Measurements from ENCODE around the gene MGST2.

The MGST2 gene

GRCh38 chr4:139718833-139719232, 53.2 kb downstream of the MGST2 start:
- H3K4me3 ChIP-seq (ENCODE audit: low read depth in 1 of 5, low read length in 5 of 5), result no peak overlapping the region
- no peak overlapping the region for H3K27ac ChIP-seq (ENCODE audit: low read depth, low read length)
- peaks cover 0 to 10% (median 3%) of the 10 kb centered on the region in 5 donors for H3K4me1 ChIP-seq (ENCODE audit: control insufficient read depth in 5 of 5, insufficient read depth in 5 of 5, low read length in 5 of 5)
- no peaks in the 10 kb centered on the region for H3K9me3 ChIP-seq (ENCODE audit: control insufficient read depth in 5 of 5, low read length in 5 of 5)
- no peaks in the 10 kb centered on the region for H3K27me3 ChIP-seq (ENCODE audit: control insufficient read depth in 5 of 5, insufficient read depth in 4 of 5, low read length in 5 of 5)
- no peak overlapping the region for H3K9ac ChIP-seq (ENCODE audit: low read length in 5 of 5)
- peaks cover under 1 to 34% (median 24%) of the 10 kb centered on the region in 5 donors for H3K36me3 ChIP-seq (ENCODE audit: control insufficient read depth in 5 of 5, insufficient read depth in 5 of 5, low read length in 5 of 5)

GRCh38 chr4:139719381-139720101, 53.9 kb downstream of the MGST2 start:
- no peak overlapping the region for H3K9ac ChIP-seq (ENCODE audit: low read length in 5 of 5)
- peaks cover 3 to 37% (median 24%) of the 10 kb centered on the region in 5 donors for H3K36me3 ChIP-seq (ENCODE audit: control insufficient read depth in 5 of 5, insufficient read depth in 5 of 5, low read length in 5 of 5)
- no peak overlapping the region for H3K4me3 ChIP-seq (ENCODE audit: low read depth in 1 of 5, low read length in 5 of 5)
- no peaks in the 10 kb centered on the region for H3K27me3 ChIP-seq (ENCODE audit: control insufficient read depth in 5 of 5, insufficient read depth in 4 of 5, low read length in 5 of 5)
- H3K9me3 ChIP-seq (ENCODE audit: control insufficient read depth in 5 of 5, low read length in 5 of 5), result no peaks in the 10 kb centered on the region
- H3K4me1 ChIP-seq (ENCODE audit: control insufficient read depth in 5 of 5, insufficient read depth in 5 of 5, low read length in 5 of 5), result peaks cover 0 to 10% (median 3%) of the 10 kb centered on the region in 5 donors
- no peak overlapping the region for H3K27ac ChIP-seq (ENCODE audit: low read depth, low read length)

GRCh38 chr4:139720806-139721205, 55.2 kb downstream of the MGST2 start:
- H3K4me3 ChIP-seq (ENCODE audit: low read depth in 1 of 5, low read length in 5 of 5), result peak overlapping the region in 2 of 5 donors; percentile 13 to 16
- H3K36me3 ChIP-seq (ENCODE audit: control insufficient read depth in 5 of 5, insufficient read depth in 5 of 5, low read length in 5 of 5), result peaks cover 3 to 47% (median 31%) of the 10 kb centered on the region in 5 donors
- peaks cover 0 to 6% (median under 1%) of the 10 kb centered on the region in 5 donors for H3K4me1 ChIP-seq (ENCODE audit: control insufficient read depth in 5 of 5, insufficient read depth in 5 of 5, low read length in 5 of 5)
- peak overlapping the region; percentile 69 for H3K27ac ChIP-seq (ENCODE audit: low read depth, low read length)
- no peaks in the 10 kb centered on the region for H3K27me3 ChIP-seq (ENCODE audit: control insufficient read depth in 5 of 5, insufficient read depth in 4 of 5, low read length in 5 of 5)
- no peak overlapping the region for H3K9ac ChIP-seq (ENCODE audit: low read length in 5 of 5)
- no peaks in the 10 kb centered on the region for H3K9me3 ChIP-seq (ENCODE audit: control insufficient read depth in 5 of 5, low read length in 5 of 5)

GRCh38 chr4:139721789-139722188, 56.2 kb downstream of the MGST2 start:
- Histone ChIP-seq H3K27ac (ENCODE audit: low read depth, low read length) (no peak overlapping the region), H3K9ac (ENCODE audit: low read length in 5 of 5) (no peak overlapping the region), H3K36me3 (ENCODE audit: control insufficient read depth in 5 of 5, insufficient read depth in 5 of 5, low read length in 5 of 5) (peaks cover 3 to 48% (median 36%) of the 10 kb centered on the region in 5 donors), H3K4me3 (ENCODE audit: low read depth in 1 of 5, low read length in 5 of 5) (no peak overlapping the region), H3K27me3 (ENCODE audit: control insufficient read depth in 5 of 5, insufficient read depth in 4 of 5, low read length in 5 of 5) (no peaks in the 10 kb centered on the region), H3K4me1 (ENCODE audit: control insufficient read depth in 5 of 5, insufficient read depth in 5 of 5, low read length in 5 of 5) (peaks cover 0 to 4% (median 0%) of the 10 kb centered on the region in 5 donors), H3K9me3 (ENCODE audit: control insufficient read depth in 5 of 5, low read length in 5 of 5) (no peaks in the 10 kb centered on the region)

- H3K27me3 ChIP-seq (ENCODE audit: control insufficient read depth in 5 of 5, insufficient read depth in 4 of 5, low read length in 5 of 5), result no peaks in the 10 kb centered on the region
- H3K27ac ChIP-seq (ENCODE audit: low read depth, low read length), result no peak overlapping the region
- H3K36me3 ChIP-seq (ENCODE audit: control insufficient read depth in 5 of 5, insufficient read depth in 5 of 5, low read length in 5 of 5), result peaks cover 3 to 28% (median 16%) of the 10 kb centered on the region in 5 donors
- H3K4me1 ChIP-seq (ENCODE audit: control insufficient read depth in 5 of 5, insufficient read depth in 5 of 5, low read length in 5 of 5), result peaks cover 0 to 8% (median 4%) of the 10 kb centered on the region in 5 donors
- H3K4me3 ChIP-seq (ENCODE audit: low read depth in 1 of 5, low read length in 5 of 5), result no peak overlapping the region
- no peak overlapping the region for H3K9ac ChIP-seq (ENCODE audit: low read length in 5 of 5)
- H3K9me3 ChIP-seq (ENCODE audit: control insufficient read depth in 5 of 5, low read length in 5 of 5), result no peaks in the 10 kb centered on the region
Measured at GRCh38 chr4:139725236-139725635, 59.6 kb downstream of the MGST2 start.

GRCh38 chr4:139726615-139727014, 61.0 kb downstream of the MGST2 start:
- Histone ChIP-seq H3K27me3 (ENCODE audit: control insufficient read depth in 5 of 5, insufficient read depth in 4 of 5, low read length in 5 of 5) (no peaks in the 10 kb centered on the region), H3K9ac (ENCODE audit: low read length in 5 of 5) (no peak overlapping the region), H3K9me3 (ENCODE audit: control insufficient read depth in 5 of 5, low read length in 5 of 5) (no peaks in the 10 kb centered on the region), H3K4me3 (ENCODE audit: low read depth in 1 of 5, low read length in 5 of 5) (no peak overlapping the region), H3K27ac (ENCODE audit: low read depth, low read length) (no peak overlapping the region), H3K36me3 (ENCODE audit: control insufficient read depth in 5 of 5, insufficient read depth in 5 of 5, low read length in 5 of 5) (peaks cover 3 to 33% (median 16%) of the 10 kb centered on the region in 5 donors), H3K4me1 (ENCODE audit: control insufficient read depth in 5 of 5, insufficient read depth in 5 of 5, low read length in 5 of 5) (peaks cover 0 to 8% (median 0%) of the 10 kb centered on the region in 5 donors)

GRCh38 chr4:139728146-139728545, 62.5 kb downstream of the MGST2 start:
- Histone ChIP-seq H3K9me3 (ENCODE audit: control insufficient read depth in 5 of 5, low read length in 5 of 5) (no peaks in the 10 kb centered on the region), H3K4me1 (ENCODE audit: control insufficient read depth in 5 of 5, insufficient read depth in 5 of 5, low read length in 5 of 5) (peaks cover 0 to 8% (median 3%) of the 10 kb centered on the region in 5 donors), H3K4me3 (ENCODE audit: low read depth in 1 of 5, low read length in 5 of 5) (no peak overlapping the region), H3K36me3 (ENCODE audit: control insufficient read depth in 5 of 5, insufficient read depth in 5 of 5, low read length in 5 of 5) (peaks cover 3 to 33% (median 16%) of the 10 kb centered on the region in 5 donors), H3K9ac (ENCODE audit: low read length in 5 of 5) (no peak overlapping the region), H3K27ac (ENCODE audit: low read depth, low read length) (no peak overlapping the region), H3K27me3 (ENCODE audit: control insufficient read depth in 5 of 5, insufficient read depth in 4 of 5, low read length in 5 of 5) (no peaks in the 10 kb centered on the region)

GRCh38 chr4:139728840-139729239, 63.2 kb downstream of the MGST2 start:
- Histone ChIP-seq H3K27ac (ENCODE audit: low read depth, low read length) (no peak overlapping the region), H3K36me3 (ENCODE audit: control insufficient read depth in 5 of 5, insufficient read depth in 5 of 5, low read length in 5 of 5) (peaks cover 3 to 30% (median 16%) of the 10 kb centered on the region in 5 donors), H3K27me3 (ENCODE audit: control insufficient read depth in 5 of 5, insufficient read depth in 4 of 5, low read length in 5 of 5) (no peaks in the 10 kb centered on the region), H3K4me1 (ENCODE audit: control insufficient read depth in 5 of 5, insufficient read depth in 5 of 5, low read length in 5 of 5) (peaks cover 0 to 12% (median 7%) of the 10 kb centered on the region in 5 donors), H3K9me3 (ENCODE audit: control insufficient read depth in 5 of 5, low read length in 5 of 5) (no peaks in the 10 kb centered on the region), H3K4me3 (ENCODE audit: low read depth in 1 of 5, low read length in 5 of 5) (no peak overlapping the region), H3K9ac (ENCODE audit: low read length in 5 of 5) (no peak overlapping the region)

- no peaks in the 10 kb centered on the region for H3K27me3 ChIP-seq (ENCODE audit: control insufficient read depth in 5 of 5, insufficient read depth in 4 of 5, low read length in 5 of 5)
- H3K9me3 ChIP-seq (ENCODE audit: control insufficient read depth in 5 of 5, low read length in 5 of 5), result no peaks in the 10 kb centered on the region
- peaks cover 3 to 41% (median 29%) of the 10 kb centered on the region in 5 donors for H3K4me1 ChIP-seq (ENCODE audit: control insufficient read depth in 5 of 5, insufficient read depth in 5 of 5, low read length in 5 of 5)
- H3K9ac ChIP-seq (ENCODE audit: low read length in 5 of 5), result no peak overlapping the region
- peak overlapping the region; percentile 98 for H3K27ac ChIP-seq (ENCODE audit: low read depth, low read length)
- no peak overlapping the region for H3K4me3 ChIP-seq (ENCODE audit: low read depth in 1 of 5, low read length in 5 of 5)
- H3K36me3 ChIP-seq (ENCODE audit: control insufficient read depth in 5 of 5, insufficient read depth in 5 of 5, low read length in 5 of 5), result peaks cover 0 to 14% (median 2%) of the 10 kb centered on the region in 5 donors
Measured at GRCh38 chr4:139732991-139733570, 67.5 kb downstream of the MGST2 start.

GRCh38 chr4:139734201-139734874, 68.7 kb downstream of the MGST2 start:
- no peaks in the 10 kb centered on the region for H3K9me3 ChIP-seq (ENCODE audit: control insufficient read depth in 5 of 5, low read length in 5 of 5)
- peak overlapping the region; percentile 69 to 94 (median 81) for H3K9ac ChIP-seq (ENCODE audit: low read length in 5 of 5)
- peaks cover 5 to 48% (median 37%) of the 10 kb centered on the region in 5 donors for H3K4me1 ChIP-seq (ENCODE audit: control insufficient read depth in 5 of 5, insufficient read depth in 5 of 5, low read length in 5 of 5)
- H3K27ac ChIP-seq (ENCODE audit: low read depth, low read length), result peak overlapping the region; percentile 98
- H3K36me3 ChIP-seq (ENCODE audit: control insufficient read depth in 5 of 5, insufficient read depth in 5 of 5, low read length in 5 of 5), result peaks cover 0 to 6% (median 0%) of the 10 kb centered on the region in 5 donors
- peak overlapping the region; percentile 61 to 85 (median 77) for H3K4me3 ChIP-seq (ENCODE audit: low read depth in 1 of 5, low read length in 5 of 5)
- no peaks in the 10 kb centered on the region for H3K27me3 ChIP-seq (ENCODE audit: control insufficient read depth in 5 of 5, insufficient read depth in 4 of 5, low read length in 5 of 5)

Data from subcutaneous abdominal adipose tissue (tissue), 5 donors.